PC-3 (cell line): ENCODE results near the gene IFNAR1. TPM values are rescaled to one million over a fixed set of nuclear protein-coding genes. Genes with fewer than 3 reads are reported as not detected.

Experiments
- ATAC-seq: fragments of 200-7000 bp; cut with Tn5 transposase; 2 replicates; pipeline ENCODE4 v1.9.1; 2020; ENCODE audit warnings: mild to moderate bottlenecking, moderate library complexity
- BruUV-seq: library from RNA; stranded (reverse); fragments of 400-500 nt; replicated peaks from 2 replicates; lab custom pipeline; 2021; lab: Mats Ljungman, UMichigan
- CTCF ChIA-PET: fragments of 300-600 bp; sonication (Branson Sonifier 250); formaldehyde crosslinking; loops from one replicate; lab custom pipeline; 2022; ENCODE audit warnings: antibody characterized with exemption; lab: Charles Lee
- POLR2A ChIA-PET: fragments of 300-600 bp; sonication (Branson Sonifier 250); formaldehyde crosslinking; loops from one replicate; lab custom pipeline; 2022; ENCODE audit warnings: antibody characterized with exemption; ENCODE audit not compliant: unreplicated experiment; lab: Charles Lee
- DNase-seq: peaks from one replicate; pipeline ENCODE4 v3.0.0-alpha.2; 2015
- H2AFZ ChIP-seq: fragments of 300-600 bp; sonication (generic); 2 replicates; pipeline ENCODE4 v1.6.0; 2016; ENCODE audit warnings: antibody characterized with exemption, low read length
- H3F3A ChIP-seq: fragments of 300-600 bp; sonication (generic); one replicate; pipeline ENCODE4 v1.6.0; 2017; ENCODE audit warnings: antibody characterized with exemption, low read length, control low read depth, mild to moderate bottlenecking; ENCODE audit not compliant: unreplicated experiment
- H3K27ac ChIP-seq: fragments of 300-600 bp; sonication (generic); 2 replicates; pipeline ENCODE4 v1.5.1; 2016; ENCODE audit warnings: mild to moderate bottlenecking, low read length
- H3K27me3 ChIP-seq: fragments of 300-600 bp; sonication (generic); 2 replicates; pipeline ENCODE4 v1.6.1; 2016; ENCODE audit warnings: low read length, mixed read lengths
- H3K36me3 ChIP-seq: fragments of 300-600 bp; sonication (generic); 2 replicates; pipeline ENCODE4 v1.6.1; 2016; ENCODE audit warnings: low read depth, mixed run types, low read length, mixed read lengths
- H3K4me1 ChIP-seq: fragments of 300-600 bp; sonication (generic); 2 replicates; pipeline ENCODE4 v1.5.1; 2016; ENCODE audit warnings: low read length; ENCODE audit not compliant: insufficient read depth
- H3K4me2 ChIP-seq: fragments of 300-600 bp; sonication (generic); 2 replicates; pipeline ENCODE4 v1.6.0; 2016; ENCODE audit warnings: low read length
- H3K4me3 ChIP-seq: fragments of 300-600 bp; sonication (generic); 2 replicates; pipeline ENCODE4 v1.5.1; 2016; ENCODE audit warnings: mild to moderate bottlenecking, low read length, mixed read lengths
- H3K79me2 ChIP-seq: fragments of 300-600 bp; sonication (generic); 2 replicates; pipeline ENCODE4 v1.6.1; 2017; ENCODE audit warnings: low read length, mixed read lengths
- H3K9ac ChIP-seq: fragments of 300-600 bp; sonication (generic); 2 replicates; pipeline ENCODE4 v1.6.0; 2016; ENCODE audit warnings: mild to moderate bottlenecking, low read length
- H3K9me2 ChIP-seq: fragments of 300-600 bp; sonication (generic); replicated peaks from 2 replicates; pipeline ENCODE4 v1.6.1; 2016; ENCODE audit warnings: mixed run types, low read length, mixed read lengths
- H3K9me3 ChIP-seq: fragments of 300-600 bp; sonication (generic); 2 replicates; pipeline ENCODE4 v1.6.1; 2016; ENCODE audit warnings: low read length, mixed read lengths
- H4K20me1 ChIP-seq: fragments of 300-600 bp; sonication (generic); 2 replicates; pipeline ENCODE4 v1.6.1; 2016; ENCODE audit warnings: low read length, mixed read lengths
- CTCF ChIP-seq: fragments of 300-600 bp; sonication (generic); conservative IDR thresholded peaks from 2 replicates; pipeline ENCODE4 v1.5.1; 2017; ENCODE audit warnings: antibody characterized with exemption, low read depth, mild to moderate bottlenecking, low read length
- EZH2 ChIP-seq: fragments of 300-600 bp; sonication (generic); IDR thresholded peaks from one replicate; pipeline ENCODE4 v1.6.1; 2017; ENCODE audit warnings: antibody characterized with exemption, mild to moderate bottlenecking, low read length; ENCODE audit not compliant: unreplicated experiment
- EZH2phosphoT487 ChIP-seq: fragments of 300-600 bp; sonication (generic); IDR thresholded peaks from 2 replicates; pipeline ENCODE4 v1.6.1; 2018; ENCODE audit warnings: mild to moderate bottlenecking, antibody characterized with exemption, low read length, borderline replicate concordance
- intact Hi-C: fragments of 100-400 bp; cut with micrococcal nuclease; formaldehyde crosslinking; loops from 2 replicates; pipeline ENCODE4 v1.9.0; 2023
- total RNA-seq: library from RNA; depleted of rRNA; stranded (reverse); fragments of >200 nt; gene quantifications from 2 replicates; pipeline ENCODE4 v1.2.3, GENCODE V29; 2014

IFNAR1 gene
- total RNA-seq, 1 experiment from 2014 or later = 13.2 TPM

DNA sequence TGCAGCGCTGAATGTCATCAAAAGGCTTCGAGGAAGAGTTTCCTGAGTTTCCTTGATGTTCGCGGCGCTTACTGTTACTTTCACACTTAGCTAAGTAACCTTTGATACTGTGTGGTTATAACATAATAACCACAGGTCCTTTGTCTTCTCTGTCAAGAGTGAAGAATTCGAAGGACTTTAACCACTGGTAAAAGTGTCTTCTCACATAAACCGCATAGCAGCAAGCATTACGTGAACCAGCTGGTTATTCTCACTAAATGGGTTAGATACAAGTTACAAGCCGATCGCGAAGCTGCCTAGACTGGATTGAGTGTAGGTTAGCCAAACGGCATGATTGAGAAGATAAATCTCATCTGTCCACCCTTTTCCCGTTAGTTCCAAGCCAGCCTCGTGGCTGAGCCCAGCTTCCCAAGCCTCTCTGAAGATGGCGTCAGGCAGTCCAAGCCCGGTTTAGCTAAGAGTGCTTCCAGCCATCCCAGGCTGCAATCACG is 60.1 kb downstream of the IFNAR1 start:
- Histone ChIP-seq H3K79me2 (no peaks in the 10 kb centered on the region), H4K20me1 (no peaks in the 10 kb centered on the region), H3K27ac (no peak overlapping the region), H3K4me2 (no peak overlapping the region), H3K4me1 (peaks cover 34% of the 10 kb centered on the region), H3K9ac (no peak overlapping the region), H3K4me3 (no peak overlapping the region), H3F3A (no peaks in the 10 kb centered on the region), H3K36me3 (no peaks in the 10 kb centered on the region), H3K27me3 (no peaks in the 10 kb centered on the region), H2AFZ (no peak overlapping the region), H3K9me3 (no peaks in the 10 kb centered on the region), H3K9me2 (no peaks in the 10 kb centered on the region)
- no peak for ATAC-seq
- POLR2A ChIA-PET = no interaction called here
- CTCF ChIA-PET = no interaction called here
- no peak for DNase-seq
- no peak for TF ChIP-seq CTCF
- no peak for TF ChIP-seq EZH2phosphoT487
- no peak for TF ChIP-seq EZH2
- BruUV-seq = no TSS peak
- intact Hi-C loops = loop anchor here (5.0 kb wide), 1 partner anchor 157 kb away; the partner anchor contains the start of genes GART and SON

GRCh38 chr21:33386222-33386784 is 61.5 kb downstream of the IFNAR1 start:
- Histone ChIP-seq H3K4me1 (peaks cover 21% of the 10 kb centered on the region), H3K9ac (no peak overlapping the region), H3K4me2 (no peak overlapping the region), H3K27me3 (no peaks in the 10 kb centered on the region), H3K36me3 (no peaks in the 10 kb centered on the region), H2AFZ (no peak overlapping the region), H3K9me3 (no peaks in the 10 kb centered on the region), H4K20me1 (no peaks in the 10 kb centered on the region), H3K9me2 (no peaks in the 10 kb centered on the region), H3K79me2 (no peaks in the 10 kb centered on the region), H3F3A (no peaks in the 10 kb centered on the region), H3K4me3 (no peak overlapping the region), H3K27ac (no peak overlapping the region)
- no TSS peak for BruUV-seq
- ChIA-PET CTCF (no interaction called here), POLR2A (no interaction called here)
- peak; percentile 42; the same call in 1 of the 2 replicates for TF ChIP-seq CTCF
- TF ChIP-seq EZH2phosphoT487 = no peak
- DNase-seq (peak; percentile 16), ATAC-seq (no peak)
- intact Hi-C loops = no loop called here

GRCh38 chr21:33387294-33387693 is 62.5 kb downstream of the IFNAR1 start:
- H3K9me3 ChIP-seq = no peaks in the 10 kb centered on the region
- H2AFZ ChIP-seq = no peak overlapping the region
- intact Hi-C loops = no loop called here
- H3K36me3 ChIP-seq = no peaks in the 10 kb centered on the region
- H3K4me1 ChIP-seq = peaks cover 16% of the 10 kb centered on the region
- H3K27ac ChIP-seq = no peak overlapping the region
- H3K4me3 ChIP-seq = no peak overlapping the region
- H3K9me2 ChIP-seq = no peaks in the 10 kb centered on the region
- ChIA-PET CTCF (interaction anchor here (0.6 kb wide), 1 partner anchor 48 kb away, joined by 4 read pairs; no protein-coding TSS in a partner anchor), POLR2A (no interaction called here)
- no peaks in the 10 kb centered on the region for H3F3A ChIP-seq
- H4K20me1 ChIP-seq = no peaks in the 10 kb centered on the region
- H3K9ac ChIP-seq = no peak overlapping the region
- TF ChIP-seq CTCF (no peak), EZH2 (no peak), EZH2phosphoT487 (no peak)
- no peaks in the 10 kb centered on the region for H3K27me3 ChIP-seq
- BruUV-seq = no TSS peak
- no peak for DNase-seq
- no peak for ATAC-seq
- H3K4me2 ChIP-seq = no peak overlapping the region
- H3K79me2 ChIP-seq = no peaks in the 10 kb centered on the region
